Measurements from ENCODE around the gene ARIH2.

ARIH2 gene

DNA sequence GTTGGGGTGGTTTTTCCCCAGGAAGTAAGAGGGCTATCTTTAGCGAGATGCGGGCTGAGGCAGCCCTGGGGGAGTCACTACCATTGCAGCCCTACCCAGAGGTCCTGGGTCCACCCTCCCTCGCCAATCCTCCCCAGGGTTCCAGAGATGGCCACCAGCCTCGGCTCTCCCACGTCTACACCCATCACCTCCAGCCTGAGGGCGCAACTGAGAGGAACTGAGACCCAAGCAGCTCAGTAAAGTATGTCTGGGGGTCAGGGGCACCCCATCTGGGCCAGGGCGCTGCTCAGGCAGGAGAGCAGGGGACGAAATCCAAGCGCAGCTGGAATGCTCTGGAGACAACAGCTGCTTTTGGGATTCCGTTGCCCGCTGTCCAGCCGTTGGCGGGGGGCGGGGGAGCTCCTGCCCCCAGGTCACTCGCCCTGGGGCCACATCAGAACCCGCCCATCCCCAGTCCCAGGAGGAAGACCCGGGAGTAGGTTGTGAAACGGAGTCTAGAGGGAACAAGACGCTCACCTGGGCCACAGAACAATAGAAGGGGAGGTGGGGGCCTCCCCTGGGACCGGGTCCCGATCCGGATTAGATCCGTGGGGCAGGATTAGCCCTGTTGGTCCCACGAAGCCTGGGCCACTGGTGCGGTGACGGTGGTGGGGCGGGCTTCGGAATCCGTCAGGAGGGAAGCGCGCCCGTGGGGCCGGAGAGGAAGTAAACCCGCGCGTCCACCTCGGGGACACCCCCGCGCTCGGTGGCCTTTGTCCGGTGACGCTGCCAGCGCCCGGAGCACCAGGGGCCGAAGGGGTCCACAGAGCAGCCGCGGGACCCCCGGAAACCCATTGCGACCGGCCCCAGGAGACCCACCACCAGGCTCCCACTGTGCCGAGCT, 101.9 kb downstream of the ARIH2 start:
- DNase-seq, result peak in 1 of 2 experiments; percentile 12

DNA sequence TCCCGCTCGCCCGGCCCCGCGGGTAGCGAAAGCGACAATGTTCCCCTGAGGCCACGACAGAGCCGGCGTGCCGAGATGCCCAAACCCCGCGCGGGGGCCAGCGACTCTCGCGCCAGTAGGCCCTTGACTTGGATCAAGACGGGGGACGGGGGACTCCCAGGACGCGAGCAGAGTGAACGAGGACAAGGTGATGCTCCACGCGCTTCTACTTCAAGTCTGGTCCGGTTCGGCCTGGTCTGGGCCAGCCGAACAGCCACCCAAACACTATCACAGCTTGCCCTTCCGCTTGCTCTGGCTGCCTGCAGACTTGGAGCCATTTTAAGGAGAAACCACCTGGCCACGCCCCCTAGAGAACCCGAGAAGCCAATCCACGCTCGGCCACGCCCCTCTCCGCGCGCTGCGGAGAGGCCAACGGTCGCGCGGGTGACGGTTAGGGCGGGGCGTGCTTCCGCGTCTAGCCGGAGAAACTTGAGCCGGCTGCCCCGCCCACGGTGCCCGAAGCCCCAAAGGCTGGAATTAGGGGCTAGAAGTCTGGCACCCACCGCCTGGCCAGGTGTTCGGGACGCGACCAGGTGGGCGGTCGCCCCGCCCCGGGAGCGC, 102.7 kb downstream of the ARIH2 start:
- peak; percentile 96 to 98 for DNase-seq

DNA sequence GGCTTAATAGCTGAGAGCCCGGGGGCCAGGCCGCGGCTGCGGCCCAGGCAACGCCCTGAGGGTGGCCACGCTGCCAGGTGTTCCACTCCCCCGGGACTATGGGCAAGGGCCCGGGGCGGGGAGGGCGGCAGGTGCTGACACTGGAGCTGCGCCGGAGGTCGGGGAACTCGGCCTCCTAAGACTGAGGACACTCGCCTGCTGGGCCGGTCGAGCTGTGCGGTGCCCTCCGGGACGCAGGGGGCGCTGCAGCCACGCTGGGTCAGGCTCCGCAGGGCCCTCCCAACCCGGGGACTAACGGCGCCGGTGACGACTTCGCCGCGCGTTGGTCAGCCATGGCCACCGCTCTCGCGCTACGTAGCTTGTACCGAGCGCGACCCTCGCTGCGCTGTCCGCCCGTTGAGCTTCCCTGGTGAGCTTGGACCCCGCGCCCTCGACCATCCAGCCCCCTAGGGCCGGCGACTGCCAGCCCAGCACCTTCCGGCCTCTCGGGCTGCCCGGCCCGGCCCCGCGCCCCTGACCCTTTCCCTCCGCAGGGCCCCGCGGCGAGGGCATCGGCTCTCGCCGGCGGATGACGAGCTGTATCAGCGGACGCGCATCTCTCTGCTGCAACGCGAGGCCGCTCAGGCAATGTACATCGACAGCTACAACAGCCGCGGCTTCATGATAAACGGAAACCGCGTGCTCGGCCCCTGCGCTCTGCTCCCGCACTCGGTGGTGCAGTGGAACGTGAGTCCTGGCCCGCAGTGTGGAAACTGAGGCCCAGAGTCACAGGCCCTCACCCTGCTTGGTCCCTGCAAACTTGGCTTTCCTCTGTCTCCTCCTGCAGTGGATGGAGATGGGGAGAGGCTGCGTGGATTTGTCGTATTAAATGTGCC, 103.4 kb downstream of the ARIH2 start, which contains the start of gene NDUFAF3:
Gene NDUFAF3, plus strand, starts transcription at position 309 of the 875 bp plus-strand sequence. Its CDS starts 24 bp downstream, at position 333.
- DNase-seq, result peak; percentile 94 to 98

DNA sequence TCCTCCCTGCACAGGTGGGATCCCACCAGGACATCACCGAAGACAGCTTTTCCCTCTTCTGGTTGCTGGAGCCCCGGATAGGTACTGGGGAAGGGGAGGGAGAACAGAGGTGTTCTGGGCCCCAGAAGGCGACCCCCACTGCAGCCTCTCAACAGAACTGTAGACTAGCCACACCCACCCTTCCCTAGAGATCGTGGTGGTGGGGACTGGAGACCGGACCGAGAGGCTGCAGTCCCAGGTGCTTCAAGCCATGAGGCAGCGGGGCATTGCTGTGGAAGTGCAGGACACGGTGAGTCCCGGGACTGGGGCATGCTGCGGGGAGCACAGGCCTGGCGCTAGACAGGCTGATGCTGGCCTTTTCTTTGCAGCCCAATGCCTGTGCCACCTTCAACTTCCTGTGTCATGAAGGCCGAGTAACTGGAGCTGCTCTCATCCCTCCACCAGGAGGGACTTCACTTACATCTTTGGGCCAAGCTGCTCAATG, 104.1 kb downstream of the ARIH2 start:
- no peak for DNase-seq

DNA sequence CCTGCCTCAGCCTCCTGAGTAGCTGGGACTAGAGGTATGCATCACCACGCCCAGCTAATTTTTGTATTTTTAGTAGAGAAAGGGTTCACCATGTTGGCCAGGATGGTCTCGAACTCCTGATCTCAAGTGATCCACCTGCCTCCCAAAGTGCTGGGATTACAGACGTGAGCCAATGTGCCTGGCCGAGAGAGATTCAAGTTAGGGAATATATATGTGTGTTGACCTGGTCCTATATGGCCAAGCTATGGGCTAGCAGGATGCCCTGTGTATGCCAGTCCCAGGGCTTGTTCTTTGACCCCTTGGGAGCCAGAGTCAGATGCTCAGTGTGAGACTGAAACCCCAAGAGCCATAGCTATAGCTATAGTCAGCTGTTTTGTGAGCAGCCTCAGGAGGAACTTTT, 105.1 kb downstream of the ARIH2 start:
- DNase-seq, result no peak

DNA sequence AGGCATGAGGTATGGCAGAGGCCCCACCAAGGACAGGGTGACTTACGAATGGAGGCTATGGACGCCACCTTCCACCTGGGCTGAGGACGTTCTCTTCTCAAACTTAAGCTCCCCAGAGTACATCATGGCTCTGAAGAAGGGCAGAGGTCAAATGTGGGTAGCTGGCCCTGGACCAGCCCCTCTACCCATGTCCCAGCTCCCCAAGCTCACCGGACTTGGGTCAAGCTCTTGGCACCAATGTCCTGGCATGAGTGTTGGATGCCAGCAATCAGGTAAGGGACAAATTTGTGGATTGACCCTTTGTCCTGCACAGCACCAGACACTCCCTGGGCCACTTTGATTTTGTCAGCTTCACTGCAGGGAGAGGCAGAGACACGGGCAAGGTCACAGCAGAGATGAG, 105.8 kb downstream of the ARIH2 start:
- DNase-seq, result no peak

DNA sequence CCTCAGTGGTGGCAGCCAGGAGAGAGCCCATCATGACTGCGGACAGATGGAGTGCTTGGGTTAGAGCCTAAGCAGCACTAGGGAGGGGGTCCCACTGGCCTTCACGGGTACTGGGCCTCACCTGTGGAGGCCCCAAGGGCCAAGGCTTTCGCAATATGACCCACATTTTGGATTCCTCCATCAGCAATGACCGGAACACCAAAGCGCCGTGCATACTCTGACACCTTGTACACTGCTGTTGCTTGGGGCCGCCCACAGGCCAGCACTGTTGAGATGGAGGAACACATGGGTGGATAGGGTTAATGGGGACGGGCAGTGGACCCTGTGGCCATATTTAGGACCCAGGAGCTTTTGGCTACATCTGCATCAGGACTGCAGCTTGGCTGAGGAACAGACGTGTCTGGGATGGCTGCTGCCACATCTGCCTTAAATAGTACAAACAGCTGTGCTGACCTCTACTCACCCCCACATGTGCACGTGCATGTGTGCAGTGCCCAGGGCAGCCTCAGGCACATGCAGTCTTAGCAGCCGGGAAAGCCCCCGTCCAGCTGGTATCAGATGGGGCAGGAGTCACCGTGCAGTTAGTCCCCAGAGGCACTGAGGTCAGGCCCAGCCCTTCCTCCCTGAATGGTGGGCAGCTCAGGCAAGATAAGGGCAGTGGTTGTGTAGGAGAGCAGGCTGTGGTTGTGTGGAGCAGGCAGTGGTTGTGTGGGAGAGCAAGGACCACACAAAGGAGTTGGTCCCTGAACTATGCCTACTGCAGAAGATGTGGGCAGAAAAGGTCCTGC, 106.6 kb downstream of the ARIH2 start:
- no peak for DNase-seq

DNA sequence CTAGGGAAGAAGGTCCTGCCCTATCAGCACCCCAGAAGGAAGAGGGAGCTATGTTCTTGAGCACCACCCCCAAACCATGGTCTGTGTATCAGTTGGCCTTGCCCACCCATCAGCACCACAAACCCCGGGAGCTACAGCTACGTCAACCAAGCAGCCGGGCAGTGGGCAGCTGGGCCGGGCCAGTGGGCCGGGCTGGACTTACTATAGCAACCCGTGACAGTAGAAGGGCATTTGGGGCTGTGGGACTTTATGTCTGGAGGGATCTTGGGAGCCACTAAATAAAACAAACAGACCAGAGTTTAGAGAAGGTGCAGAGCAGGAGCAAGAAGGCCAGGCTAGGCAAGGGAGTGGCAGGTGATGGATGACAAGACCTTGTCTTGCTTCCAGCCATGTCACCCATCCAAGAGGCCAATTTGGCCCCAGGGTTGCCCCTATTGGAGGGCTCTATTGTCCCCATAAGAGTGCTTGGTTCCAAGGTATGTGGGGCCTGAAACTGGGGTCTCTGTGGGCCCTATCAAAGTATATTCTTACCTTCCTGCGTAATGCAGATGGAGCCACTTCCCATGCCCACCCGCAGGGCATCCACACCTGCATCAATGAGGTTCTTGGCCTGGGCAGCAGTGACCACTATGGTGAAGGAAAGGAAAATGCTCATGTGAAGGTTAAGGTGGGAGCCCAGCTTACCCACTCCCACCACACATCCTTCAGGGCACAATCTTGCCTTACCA, 107.3 kb downstream of the ARIH2 start:
- DNase-seq, result no peak

DNA sequence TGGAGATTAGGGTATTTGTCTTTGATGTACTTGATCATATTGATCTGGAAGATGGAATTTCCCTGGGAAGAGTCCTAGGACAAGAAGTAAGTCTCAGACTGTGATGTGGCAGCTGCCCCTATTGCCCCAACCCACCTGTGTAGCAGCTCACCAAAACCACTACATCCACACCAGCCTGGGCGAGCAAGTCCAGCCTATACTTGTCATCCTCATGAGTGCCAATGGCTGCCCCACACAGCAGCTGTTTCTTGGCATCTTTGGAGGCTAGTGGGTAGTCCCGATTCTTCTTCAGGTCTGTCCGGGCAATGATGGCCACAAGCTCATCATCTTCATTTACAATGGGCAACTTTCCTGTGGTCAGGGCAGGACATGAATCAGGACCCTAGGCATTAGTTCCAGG, 107.9 kb downstream of the ARIH2 start:
- DNase-seq, result no peak

DNA sequence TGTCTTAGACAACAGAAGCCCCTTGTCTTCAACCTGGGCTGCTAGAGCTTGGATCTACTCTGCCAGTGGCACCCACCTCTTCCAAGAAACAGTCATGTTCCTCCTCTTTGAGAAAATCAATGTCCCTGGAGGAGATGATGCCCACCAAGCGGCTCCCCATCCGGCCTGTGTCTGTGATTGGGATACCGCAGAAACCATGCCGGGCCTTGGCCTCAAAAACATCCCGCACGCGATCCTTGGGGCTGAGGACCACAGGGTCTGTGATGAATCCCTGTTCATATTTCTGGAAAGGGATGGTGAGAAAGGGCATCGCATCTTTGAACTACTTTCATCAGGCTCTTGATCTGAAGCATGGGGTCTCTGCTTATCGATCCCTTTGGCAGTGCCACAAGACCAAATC, 109.0 kb downstream of the ARIH2 start:
- no peak for DNase-seq

DNA sequence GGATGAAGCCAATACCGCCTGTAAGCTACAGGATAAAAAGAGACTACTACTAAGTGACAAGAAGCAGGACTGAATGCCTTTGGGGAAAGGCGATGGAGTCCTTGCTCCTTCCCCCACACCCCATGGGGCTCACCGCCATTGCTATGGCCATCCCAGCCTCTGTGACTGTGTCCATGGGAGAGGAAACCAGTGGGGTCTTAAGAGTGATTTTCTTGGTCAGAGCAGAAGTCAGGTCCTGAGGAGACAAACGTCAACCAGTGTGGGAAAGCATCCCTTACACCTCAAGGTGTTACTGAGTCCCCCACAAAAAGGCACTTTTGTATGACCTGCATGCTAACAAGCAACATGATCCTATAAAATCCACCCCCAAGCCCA, 109.6 kb downstream of the ARIH2 start:
- no peak for DNase-seq

DNA sequence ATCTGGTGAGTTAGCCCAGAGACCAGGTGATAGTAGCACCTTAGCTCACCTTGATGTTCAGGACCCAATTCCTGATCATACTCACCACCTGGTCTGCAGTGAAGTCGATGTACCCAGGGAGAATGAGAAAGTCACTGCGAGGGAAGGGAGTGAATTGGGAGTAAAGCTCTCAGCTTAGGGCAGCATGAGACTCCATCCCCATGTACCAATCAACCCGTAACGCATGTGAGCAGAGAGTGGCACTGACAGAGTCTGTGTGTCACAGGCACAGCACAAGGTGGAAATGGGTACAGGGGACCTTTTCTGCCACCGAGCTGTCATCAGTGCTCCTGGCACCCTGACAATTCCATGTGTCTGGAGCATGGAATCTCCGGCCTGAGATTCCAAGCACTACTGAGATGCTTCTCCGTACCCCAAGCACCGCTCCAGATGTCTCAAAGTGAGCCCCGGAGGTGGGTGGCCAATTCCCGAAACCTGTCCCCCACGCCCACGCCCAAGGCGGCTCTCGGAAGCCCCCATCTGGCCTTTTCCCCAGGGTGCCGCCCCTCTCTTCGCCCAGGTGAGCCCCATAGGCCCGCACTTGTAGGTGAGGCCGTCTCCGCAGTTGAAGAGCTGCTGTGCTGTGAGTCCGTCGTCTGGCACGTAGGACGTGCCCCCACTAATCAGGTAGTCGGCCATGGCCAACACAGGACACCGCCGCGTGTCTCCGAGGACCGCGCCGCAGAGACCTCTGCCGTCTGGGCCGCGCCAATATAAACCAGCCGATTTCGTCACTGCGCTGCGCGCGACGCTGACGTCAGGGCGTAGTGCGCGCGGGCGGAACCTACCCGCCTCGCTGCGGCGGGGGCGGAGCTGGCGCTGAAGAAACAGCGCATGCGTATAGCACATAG, 110.3 kb downstream of the ARIH2 start, which contains the start of gene IMPDH2:
Gene IMPDH2, minus strand, starts transcription at position 726 of the 890 bp plus-strand sequence. Its CDS starts 48 bp downstream, at position 678.
- peak; percentile 83 to 90 for DNase-seq

DNA sequence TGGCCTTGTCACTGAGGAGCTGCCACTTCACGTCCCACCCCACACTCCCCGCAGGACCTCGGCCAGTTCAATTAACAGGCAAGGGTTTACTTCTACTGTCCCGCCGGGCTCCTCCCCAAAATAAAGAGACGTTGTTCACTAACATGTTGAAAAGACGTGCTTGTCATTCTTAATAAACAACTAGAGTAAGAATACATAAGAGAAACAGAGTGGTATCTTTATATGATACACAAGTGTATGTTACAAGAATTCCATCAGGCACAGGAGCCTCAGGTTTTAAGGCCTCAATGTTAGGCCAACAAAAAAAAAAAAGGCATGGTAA, 110.9 kb downstream of the ARIH2 start:
- no peak for DNase-seq

DNA sequence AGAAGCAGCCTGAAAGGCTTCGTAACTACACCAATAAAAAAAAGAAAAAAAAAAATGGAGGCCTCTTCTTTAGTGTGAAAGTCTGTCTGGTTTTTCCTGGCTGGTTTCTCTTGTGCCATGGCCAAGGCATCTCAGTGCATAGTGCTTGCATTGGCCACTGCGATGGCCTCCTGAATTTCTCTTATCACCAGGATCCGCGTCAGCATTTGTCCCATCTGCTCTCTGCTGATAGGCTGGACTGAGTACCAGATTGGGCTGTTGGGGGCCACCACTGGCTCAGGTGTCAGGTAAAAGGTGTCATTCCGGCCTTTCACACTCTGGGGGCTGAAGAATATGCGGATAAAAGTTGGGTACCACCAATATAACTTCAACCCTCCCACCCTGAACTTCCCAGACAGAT, 111.7 kb downstream of the ARIH2 start:
- no peak for DNase-seq

DNA sequence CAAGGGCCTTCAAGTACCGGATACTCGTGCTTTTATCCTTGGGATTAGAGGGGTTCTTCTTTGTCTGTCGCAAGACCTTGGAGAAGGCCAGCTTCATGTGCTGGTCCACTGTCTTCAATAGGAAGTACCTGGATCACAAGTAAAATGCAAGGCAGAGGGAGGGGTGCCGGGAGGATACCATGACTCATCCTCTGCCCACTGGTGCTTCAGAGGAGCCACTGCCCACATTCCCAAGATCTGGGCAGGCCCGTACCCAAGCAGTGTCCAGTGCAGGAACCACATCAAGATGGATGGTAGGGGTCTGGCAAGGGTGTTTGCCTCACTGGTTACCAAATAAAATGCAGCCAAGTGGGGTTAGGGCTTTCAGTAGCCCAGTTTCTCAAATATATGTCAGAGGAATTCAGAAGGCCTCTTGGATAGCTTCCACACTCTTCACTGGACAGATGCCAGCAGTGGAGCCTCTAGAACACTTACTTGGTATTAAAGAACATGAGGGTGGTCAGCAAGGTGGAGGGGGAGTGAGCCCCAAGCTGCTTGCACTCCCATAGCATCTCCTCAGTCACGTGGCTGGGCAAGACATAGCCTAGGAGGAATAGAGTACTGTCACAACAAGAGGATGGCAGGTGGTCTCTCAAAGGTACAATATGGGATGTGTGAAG, 114.1 kb downstream of the ARIH2 start:
- DNase-seq, result no peak

DNA sequence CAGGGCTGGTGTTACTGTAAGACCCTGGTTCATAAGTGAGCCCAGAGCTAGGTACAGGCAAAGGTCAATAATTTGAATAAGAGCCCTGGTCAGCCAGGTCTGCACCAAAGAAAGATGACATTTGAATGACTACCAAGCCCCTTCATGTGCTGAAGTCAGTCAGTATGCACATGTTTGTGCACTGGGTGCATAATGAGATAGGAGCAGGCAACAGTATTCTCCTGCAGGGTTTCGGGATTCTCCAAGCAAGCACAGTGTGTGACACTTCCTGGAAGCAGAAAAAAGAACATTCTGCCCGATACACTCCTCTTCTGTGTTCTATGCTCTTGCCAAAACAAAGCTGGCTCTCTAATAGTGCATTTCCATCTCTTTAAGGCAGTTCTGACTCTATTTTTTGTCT, 116.0 kb downstream of the ARIH2 start:
- DNase-seq, result no peak

DNA sequence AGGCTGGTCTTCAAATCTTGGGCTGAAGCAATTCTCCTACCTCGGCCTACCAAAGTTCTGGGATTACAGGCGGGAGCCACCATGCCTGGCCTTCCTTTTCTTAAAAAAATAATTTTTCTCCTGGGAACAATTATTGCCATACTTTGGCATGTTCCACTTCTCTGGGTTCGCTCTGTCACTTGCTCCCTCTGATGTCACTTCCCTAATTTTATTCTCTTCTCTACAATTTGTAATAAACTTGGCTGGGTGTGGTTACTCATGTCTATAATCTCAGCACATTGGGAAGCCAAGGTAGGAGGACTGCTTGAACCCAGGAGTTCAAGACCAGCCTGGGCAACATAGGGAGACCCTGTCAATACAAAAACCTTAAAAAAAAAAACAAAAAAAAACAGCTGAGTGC, 116.6 kb downstream of the ARIH2 start:
- no peak for DNase-seq
